GM21423 (cell line): Measurements from ENCODE around the gene C8G.

Source experiments
- ATAC-seq: cut with Tn5 transposase; IDR thresholded peaks from one replicate; pipeline ENCODE4 v1.9.1; 2021; ENCODE audit warnings: mild to moderate bottlenecking, moderate library complexity; ENCODE audit not compliant: unreplicated experiment

The C8G gene

DNA sequence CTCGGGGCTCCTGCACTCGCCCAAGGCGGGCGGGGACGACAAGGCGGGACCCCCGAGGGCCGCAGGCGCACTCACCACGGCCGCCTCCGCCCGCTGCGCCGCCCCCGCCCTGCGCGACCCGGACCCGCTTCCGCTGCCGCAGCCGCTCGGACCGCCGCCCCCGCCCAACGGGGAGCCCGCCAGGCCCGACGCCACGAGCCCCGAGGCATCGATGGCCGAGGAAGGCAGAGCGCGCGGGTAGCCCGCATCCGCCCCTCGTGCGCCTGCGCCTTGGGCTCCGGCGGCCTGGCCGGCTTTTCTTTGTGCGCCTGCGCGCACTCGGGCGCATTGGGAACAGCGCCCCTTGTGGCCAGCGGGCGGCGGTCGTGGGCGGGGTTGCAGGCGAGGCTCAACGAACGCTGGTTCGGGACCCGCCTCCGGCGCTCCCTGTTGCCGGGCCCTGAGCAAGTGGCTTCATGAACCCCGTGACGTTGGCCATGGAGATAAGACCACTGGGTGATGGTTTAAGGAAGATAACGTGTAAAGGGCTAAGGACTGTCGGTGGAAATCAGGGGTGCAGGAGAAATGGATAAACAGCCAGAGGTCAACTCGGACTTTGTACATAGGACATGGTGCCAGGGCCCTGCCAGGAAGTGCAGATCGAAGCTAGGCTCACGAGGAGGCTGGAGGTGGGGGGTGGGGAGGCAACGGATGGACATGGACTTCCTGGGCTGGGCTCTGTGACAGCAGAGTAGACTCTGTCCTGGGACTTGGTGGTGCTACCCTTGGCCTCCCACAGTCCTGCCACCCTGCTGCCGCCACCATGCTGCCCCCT is at the start of gene C8G, which contains the start of gene FBXW5:
Gene C8G, plus strand, starts transcription at position 725 of the 814 bp plus-strand sequence. Its CDS starts 78 bp downstream, at position 803.
Gene FBXW5, minus strand, starts transcription at position 220 of the 814 bp plus-strand sequence. CDS start 655 bp downstream, outside the sequence.
- peak; percentile 79 for ATAC-seq

DNA sequence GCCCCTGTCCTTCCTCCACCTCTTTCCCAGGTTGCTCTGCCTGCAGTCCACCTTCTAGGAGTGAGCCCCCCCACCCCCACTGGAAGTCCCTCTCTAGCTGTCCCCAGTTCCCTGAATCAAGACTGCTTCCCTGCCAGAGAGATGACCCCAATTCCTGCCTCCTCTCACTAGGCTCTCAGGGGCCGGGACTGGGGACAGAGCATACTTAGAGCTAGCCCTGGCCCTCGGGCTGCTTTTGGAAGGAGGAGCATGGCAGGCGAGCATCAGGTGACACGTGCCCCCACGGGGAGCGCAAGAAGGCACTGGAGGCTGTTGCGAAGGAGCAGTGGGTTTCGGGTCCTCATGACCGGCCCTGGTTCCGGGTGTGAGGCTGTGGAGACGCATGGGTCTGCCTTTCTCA is 49.0 kb upstream of the C8G start:
- no peak for ATAC-seq

DNA sequence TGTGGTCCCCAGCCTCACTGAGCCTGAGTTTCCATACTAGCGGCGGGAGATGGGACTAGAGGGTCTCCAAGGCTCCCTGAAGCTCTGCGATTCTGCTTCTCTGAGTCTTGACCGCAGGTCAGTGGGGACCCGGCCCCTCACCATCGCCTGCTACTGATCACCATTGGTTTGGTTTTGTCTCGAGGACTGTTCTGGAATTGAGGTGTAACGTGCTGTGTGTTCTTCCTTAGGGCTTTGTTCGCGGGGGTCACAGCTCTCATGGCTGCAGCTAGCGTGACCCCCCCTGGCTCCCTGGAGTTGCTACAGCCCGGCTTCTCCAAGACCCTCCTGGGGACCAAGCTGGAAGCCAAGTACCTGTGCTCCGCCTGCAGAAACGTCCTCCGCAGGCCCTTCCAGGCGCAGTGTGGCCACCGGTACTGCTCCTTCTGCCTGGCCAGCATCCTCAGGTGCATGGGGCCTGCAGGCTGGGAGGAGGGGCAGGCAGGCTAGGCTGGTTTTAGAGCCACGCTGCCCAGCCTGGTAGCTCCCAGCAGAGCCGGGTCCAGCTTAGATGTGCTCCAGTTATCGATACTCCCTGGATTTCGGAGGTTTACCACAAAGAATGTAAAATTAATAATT is 46.5 kb upstream of the C8G start:
- ATAC-seq: no peak

DNA sequence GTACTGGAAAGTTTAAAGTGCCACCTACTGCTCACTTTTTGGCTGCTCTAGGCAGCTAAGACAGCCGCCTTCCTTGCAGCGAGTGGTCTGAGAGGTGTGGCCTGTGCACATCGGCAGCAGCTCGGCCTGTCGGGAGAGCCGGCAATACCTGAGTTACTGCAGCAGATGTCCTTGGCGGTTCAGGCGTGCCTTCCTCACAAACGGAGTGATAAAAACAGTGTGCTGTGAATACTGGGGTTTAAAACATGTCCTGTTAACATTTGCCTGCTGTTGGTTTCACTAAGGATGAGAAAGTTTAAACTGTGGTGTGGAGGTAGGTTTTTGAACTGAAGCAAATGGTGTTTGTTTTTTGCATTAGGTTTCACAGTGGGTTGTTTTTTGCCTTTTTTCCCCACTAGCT is 45.8 kb upstream of the C8G start:
- ATAC-seq: no peak

DNA sequence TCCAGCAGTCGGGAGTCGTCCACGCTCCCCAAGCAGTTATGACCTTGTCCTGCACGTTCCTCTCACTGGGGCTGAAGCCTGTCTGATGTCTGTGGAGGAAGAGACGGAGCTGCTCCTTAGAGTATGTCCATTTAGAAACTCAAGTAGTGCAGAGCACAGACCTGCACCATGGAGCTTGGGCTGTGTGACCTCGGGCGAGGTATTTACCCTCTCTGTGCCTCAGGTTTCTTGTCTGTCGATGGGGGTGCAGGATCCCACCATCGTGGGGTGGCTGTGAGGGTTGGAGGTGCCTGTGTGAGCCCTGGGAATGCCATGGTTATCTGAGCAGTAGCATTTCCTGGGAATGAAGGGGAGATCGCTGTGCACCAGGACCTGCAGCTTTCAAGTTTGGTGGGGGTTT is 44.5 kb upstream of the C8G start:
- no peak for ATAC-seq

DNA sequence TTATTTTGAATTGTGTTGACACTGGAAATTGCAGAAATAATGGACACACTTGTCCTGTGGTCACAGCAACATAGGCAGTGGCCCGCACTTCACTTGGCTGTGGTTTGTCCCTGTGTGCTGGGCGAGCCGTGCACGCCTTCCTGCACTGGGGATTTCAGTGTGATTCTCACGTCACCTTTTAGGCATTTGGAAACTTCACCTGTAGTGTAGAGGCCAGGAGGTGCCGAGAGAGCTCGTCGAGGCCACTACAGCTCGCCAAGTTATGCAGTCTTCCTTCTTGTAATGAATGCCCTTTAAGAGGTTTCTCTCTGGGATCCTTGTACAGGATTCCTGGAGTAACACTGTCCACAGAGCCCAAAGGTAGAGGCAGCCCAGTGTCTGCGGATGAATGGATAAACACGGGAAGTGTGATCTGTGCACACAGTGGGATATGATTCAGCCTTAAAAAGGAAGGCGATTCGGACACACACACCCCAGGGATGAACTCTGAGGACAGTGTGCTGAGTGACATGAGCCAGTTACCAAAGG is 44.0 kb upstream of the C8G start:
- ATAC-seq: no peak

DNA sequence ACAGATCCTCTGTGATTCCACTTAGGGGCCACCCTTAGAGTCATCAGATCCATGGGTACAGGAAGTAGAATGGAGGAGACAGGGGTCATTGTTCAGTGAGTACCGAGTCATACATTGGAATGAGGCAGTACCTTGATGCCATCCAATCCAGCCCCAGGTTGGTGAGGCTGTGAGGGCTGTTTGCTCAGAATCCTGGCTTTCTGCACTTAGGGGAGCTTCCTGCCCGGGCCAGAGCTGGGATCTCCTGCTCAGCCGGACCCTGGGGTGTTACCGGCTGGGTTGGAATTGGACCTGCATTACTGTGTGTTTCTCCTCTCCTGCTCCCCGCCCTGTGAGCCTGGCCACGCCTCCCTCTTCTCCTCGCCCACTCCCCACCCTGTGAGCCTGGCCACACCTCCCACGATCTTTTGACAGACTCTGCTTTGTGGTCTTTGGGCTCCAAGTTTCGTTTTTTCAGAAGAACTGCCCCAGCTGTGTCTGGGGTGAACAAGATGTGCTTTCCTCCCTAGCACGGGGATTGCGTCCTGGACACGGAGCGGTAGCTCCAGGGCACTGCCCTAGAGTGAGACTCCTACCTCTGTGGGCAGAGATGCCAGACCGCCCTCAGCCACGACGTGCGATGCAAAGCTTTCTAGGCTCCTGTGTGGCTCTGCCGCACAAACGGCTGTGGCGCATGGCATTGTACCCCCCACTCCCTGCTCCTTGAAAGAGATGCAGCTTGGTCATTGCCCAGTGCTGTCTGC is 43.4 kb upstream of the C8G start:
- ATAC-seq: peak; percentile 55

DNA sequence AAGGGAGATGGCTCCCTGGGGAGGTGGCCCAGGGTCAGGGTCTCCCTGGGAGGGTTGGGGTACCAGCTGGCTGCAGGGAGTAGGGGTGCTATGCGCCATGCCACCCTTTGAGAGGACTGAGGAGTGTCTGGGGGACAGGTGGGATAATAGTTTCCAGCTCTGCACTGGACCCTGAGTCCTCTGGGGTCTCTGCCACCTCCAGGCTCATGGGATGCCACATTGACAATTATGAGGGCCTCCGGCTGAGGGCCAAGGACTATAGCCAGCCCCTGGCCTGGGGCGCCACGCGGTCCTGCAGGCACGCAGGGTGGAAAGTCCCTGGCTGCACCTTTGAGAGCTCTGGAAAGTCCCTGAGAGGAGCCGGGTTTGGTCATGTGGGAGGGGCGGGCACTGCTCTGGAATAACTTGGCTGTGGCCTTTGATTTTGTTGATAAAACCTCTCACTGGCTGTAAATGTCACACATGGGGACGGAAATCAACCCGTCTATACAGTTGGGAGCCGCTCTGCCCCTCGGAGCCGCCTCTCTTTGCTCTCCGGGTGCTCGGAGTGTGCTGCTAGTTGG is 42.7 kb upstream of the C8G start:
- ATAC-seq: peak; percentile 49

DNA sequence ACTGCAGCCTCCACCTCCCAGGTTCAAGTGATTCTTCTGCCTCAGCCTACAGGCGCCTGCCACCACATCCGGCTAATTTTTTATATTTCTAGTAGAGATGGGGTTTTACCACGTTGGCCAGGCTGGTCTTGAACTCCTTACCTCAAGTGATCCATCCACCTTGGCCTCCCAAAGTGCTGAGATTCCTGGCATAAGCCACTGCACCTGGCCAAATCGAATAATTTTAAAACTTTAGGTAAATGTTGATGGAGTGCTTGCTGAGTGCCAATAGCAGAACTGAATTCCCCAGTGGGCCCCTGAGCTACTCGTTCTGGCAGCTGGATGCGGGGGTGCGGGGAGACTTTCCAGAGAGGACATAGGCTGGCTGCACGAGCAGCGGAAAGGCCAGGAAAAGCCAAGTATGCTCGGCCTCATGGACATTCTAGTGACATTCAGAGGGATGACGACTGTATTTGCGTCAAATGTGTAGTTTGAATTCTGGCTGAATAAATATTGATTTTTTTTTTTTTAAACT is 41.9 kb upstream of the C8G start:
- no peak for ATAC-seq

DNA sequence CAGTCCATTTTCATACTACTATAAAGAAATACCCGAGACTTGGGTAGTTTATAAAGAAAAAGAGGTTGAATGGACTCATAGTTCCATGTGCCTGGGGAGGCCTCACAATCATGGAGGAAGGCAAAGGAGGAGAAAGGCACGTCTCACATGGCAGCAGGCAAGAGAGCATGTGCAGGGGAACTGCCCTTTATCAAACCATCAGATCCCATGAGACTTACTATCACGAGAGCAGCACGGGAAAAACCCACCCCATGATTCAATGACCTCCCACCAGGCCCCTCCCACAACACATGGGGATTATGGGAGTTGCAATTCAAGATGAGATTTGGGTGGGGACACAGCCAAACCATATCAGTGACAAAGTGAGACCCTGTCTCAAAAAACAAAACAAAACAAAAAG is 38.8 kb upstream of the C8G start:
- no peak for ATAC-seq

DNA sequence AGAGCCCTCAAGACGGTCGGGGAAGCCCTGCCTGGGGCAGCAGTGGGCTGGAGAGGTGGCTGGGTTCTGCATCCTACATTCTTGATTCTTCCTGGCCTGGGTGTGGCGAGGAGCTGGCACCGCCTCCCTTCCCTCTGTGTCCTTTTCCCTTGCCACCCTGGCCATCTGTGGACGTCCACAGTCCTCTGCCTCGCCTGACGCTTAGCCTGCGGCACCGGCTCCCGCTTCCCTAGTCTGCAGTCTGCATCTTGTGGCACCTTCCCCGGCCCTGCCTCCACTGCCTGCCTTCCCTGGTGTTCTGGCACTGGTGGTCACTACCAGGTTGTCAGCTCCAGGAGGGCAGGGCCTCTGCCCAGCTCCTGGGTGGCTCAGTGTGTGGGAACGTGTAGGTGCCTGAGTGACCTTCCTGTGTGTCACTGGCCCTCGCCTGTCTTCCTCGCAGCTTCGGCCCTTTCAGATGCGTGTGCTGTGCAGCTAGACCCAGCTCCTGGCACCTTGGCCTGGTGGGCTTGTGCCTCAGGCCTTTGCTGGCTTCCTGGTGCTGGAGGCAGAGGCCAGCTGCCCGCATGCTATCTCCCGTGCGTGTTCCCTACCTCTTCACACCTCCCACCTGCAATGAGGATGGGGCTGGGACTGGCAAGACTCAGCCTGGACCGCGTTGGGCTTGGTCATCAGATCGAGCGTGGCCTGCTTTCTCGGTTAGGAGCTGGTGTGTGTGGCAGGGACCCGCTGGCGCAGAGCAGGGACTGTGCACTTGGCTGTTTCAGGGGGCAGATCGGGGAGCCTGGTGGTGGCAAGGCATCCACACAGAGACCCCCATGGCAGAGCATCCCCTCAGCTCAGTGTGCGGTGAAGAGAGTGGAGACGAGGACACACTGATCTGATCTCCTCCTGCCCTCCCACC is 37.8 kb upstream of the C8G start:
- no peak for ATAC-seq

DNA sequence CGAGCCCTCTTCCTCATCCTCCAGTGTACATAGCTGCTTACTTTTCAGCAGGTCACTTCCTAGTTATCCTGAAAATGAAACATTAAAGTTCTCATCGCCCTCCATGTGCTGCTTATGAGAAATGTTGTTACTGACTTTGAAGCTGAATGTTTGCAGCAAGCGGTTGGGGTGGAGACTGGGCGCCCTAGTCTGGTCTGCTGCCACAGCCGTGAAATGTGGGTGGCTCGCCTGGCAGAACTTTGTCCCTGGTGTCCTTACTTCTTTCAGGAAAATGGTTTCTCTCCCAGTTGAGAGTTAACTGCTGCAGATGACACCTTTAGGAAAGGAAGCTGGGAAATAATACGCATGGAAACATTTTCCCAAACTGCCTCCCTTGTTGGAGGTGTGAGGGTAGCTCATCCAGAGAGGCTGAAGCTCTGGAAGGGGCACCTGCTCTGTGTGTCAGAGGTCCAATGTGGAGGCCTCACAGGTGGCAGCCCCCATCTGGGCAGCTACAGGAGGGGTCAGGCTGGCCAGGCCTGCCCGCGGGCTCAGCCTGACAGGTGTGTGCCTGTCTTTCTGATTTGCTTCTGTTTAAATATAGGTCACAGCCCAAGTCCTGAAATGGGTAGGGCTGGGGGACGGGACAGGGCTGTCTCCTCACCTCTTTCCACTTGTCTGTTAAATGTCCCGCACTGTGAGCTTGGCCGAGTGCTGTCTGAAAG is 34.7 kb upstream of the C8G start:
- ATAC-seq: no peak

DNA sequence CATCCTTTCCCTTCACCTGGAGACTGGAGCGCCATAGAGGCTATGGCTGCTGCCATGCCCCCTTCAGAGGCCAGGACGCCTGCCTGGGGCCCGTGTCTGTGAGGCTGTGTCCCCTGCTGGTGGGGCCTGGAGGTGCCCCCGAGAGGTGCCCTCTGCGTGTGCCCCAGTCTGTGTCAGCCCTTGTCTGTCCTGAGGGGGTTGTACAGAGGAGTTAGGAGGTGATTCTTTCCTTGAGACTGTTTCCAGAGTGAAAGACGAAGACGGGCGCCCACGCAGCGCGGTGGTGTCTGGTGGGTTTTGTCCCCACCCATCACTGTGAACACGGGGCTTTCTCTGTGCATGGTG is 34.2 kb upstream of the C8G start:
- ATAC-seq: no peak

DNA sequence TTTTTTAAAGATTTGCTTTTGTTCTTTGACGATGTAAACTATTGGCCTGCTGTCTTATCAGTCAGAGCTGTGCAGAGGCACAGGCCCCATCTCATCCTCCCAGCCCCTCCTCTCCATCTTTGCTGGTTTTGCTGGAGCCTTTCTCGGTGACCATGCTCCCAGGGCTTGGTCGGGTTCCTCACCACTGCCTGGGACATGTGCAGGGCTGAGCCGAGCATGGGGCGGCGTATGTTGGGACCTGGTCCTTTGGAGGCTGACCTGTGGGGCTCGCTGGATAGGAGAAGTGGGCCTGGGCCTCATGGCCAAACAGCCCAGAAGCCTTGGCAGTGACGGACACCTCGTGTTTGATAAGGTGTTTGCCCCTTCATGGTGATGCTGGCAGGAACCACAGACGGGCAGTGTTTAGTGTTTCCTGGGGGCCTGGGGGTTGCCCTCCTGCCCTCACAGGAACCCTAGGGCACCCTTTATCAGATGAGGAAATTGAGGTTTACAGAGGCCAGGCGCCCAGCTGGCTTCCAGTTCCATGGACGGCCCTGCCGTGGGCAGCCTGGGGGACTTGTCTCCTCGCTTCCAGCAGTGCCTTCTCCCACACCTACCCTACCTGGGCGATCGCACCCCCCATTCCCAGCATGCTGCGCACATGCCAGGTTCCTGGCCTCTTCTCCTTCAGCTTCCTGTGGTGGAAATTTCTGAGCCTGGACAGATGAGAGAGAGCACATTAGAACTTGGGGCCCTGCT is 31.2 kb upstream of the C8G start:
- no peak for ATAC-seq

DNA sequence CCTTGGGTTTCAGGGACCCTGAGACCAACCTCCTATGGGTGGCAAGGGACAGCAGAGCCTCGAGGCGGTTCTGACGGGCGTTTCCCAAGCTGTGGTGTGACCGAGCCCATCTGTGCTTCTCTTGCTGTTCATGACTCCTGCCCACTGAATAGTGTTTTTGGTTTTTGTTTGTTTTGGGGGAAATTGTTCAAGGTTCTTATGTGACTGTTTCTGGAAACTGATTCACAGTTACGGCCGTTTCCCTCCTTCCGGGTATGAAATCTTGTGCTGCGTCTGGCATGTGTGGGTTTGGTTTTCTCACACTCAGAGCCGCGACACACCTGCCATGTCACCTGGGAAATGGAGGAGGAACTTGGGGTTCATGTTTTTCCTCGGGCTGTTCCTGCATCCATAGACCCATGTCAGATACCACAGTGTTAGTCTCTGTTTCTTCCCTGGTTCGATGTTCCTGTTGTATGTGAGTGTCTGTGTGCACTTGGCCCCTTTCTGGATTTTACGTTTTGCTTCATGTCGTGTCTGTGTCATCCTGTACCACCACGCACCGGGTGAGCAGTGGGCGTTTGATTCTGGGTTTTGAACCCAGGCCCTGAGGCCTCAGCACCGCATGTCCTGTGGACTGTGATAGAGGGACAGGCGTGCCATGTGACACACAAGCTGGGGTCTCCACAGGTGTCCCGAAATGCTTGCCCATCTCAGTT is 29.3 kb upstream of the C8G start:
- no peak for ATAC-seq

DNA sequence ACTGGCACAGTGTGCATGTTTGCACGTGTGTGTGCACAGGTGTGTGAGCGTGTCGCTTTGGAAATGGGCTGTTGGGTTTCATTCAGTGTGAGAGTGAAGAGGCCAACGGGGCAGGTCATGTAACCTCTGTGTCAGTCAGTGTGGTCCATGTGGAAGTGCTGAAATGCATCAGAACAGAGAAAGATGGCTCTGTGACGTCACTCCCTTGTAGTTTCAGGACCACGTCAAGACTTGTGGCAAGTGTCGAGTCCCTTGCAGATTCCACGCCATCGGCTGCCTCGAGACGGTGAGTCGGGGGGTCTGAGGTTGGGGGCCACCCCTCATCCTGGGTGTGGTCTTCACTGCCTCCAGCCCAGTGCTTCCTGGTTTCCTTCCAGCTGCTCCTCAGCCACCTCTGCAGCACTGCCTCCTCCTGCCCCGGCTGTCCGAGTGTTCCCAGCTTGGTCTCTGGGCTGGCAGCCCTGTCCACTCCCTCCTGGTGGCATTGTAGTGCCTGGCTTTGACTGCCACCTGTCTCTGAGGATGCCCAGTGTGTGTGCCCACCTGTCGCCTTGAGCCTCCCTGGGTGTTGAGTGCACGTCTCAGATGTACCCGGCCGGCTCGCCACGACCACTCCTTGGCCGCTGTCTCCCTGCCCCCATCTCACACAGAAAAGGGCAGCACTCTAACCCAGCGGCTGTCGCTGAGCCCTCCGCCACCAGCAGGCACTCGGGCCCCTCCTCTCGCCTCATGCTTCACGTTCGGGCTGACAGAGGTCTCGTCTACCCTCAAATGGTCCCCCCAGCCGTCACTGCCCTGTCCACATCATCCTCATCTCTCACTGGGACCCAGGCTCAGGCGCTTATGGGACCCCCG is 28.5 kb upstream of the C8G start:
- no peak for ATAC-seq

DNA sequence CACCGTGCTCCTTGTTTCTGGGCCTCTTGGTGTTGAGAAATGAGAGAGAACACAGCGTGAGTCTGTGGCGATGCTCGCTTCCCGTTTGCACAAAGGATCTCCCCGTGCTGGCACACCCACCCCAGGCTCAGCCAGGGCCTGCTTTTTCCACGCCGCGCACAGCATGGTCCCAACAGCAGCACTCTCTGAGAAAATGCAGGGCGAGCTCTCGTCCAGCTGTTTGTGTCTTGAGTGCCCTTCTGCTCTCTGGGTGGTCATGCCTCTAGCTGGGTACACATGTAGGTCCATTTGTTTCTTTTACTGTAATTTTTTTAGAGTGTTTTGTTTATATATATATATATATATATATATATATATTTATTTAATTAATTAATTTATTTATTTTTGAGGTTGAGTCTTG is 27.1 kb upstream of the C8G start:
- no peak for ATAC-seq
